ENCODE results near the gene SRP19. TPM values are rescaled to one million over a fixed set of nuclear protein-coding genes. Genes with fewer than 3 reads are reported as not detected.

SRP19 gene
- total and polyA plus RNA-seq, 9 of the 15 experiments (the other 6 are each of a cell fraction or from before 2014, with no cell fraction given), result 52.3 to 357 (median 146) TPM

DNA sequence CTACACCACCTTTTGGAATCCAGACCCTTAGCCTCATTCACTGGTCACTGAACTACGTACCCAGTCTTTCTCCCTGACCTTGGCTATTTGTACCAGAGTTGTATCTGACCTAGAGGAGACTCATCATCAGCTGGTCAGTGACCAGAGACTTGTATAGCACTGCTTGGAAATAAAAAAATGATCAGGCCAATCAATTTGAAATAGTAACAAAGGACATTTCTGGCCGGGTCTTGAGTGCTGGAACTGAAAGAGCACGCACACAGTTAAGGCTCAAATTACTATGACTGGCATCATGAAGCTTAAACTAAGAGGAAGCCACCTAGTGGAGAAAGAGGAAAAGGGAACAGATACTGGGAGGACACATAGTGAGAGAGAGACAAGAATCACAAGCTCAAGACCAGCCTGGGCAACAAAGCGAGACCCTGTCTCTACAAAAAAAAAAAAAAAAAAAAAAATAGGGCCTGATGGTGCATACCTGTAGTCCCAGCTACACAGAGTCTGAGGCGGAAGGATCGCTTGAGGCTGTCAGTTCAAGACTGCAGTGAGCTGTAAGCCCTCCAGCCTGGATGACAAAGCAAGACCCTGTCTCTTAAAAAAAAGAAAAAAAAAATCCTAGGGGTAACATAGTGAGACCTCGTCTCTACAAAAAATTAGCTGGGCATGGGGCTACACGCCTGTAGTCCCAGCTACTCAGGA lies 12.8 kb upstream of the SRP19 start (continued):
- TF ChIP-seq, protein P1, sequence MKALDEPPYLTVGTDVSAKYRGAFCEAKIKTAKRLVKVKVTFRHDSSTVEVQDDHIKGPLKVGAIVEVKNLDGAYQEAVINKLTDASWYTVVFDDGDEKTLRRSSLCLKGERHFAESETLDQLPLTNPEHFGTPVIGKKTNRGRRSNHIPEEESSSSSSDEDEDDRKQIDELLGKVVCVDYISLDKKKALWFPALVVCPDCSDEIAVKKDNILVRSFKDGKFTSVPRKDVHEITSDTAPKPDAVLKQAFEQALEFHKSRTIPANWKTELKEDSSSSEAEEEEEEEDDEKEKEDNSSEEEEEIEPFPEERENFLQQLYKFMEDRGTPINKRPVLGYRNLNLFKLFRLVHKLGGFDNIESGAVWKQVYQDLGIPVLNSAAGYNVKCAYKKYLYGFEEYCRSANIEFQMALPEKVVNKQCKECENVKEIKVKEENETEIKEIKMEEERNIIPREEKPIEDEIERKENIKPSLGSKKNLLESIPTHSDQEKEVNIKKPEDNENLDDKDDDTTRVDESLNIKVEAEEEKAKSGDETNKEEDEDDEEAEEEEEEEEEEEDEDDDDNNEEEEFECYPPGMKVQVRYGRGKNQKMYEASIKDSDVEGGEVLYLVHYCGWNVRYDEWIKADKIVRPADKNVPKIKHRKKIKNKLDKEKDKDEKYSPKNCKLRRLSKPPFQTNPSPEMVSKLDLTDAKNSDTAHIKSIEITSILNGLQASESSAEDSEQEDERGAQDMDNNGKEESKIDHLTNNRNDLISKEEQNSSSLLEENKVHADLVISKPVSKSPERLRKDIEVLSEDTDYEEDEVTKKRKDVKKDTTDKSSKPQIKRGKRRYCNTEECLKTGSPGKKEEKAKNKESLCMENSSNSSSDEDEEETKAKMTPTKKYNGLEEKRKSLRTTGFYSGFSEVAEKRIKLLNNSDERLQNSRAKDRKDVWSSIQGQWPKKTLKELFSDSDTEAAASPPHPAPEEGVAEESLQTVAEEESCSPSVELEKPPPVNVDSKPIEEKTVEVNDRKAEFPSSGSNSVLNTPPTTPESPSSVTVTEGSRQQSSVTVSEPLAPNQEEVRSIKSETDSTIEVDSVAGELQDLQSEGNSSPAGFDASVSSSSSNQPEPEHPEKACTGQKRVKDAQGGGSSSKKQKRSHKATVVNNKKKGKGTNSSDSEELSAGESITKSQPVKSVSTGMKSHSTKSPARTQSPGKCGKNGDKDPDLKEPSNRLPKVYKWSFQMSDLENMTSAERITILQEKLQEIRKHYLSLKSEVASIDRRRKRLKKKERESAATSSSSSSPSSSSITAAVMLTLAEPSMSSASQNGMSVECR (CRISPR knock-in tag; IDR thresholded peaks at IDR 0.05), result no peak
- TF ChIP-seq ARID1B (IDR thresholded peaks at IDR 0.05) (no peak), GABPA (tag; conservative IDR thresholded peaks at IDR 0.05; ENCODE audit: low read depth) (no peak), MBD2 (IDR thresholded peaks at IDR 0.05; ENCODE audit: borderline replicate concordance, low read depth) (no peak), WHSC1 (IDR thresholded peaks at IDR 0.05; ENCODE audit: low read length) (no peak), MAFK (IDR thresholded peaks at IDR 0.05; ENCODE audit: low read length) (no peak), TRIM24 (IDR thresholded peaks at IDR 0.05) (no peak), HNRNPUL1 (IDR thresholded peaks at IDR 0.05; ENCODE audit: low read length) (no peak), ZSCAN32 (CRISPR knock-in tag; IDR thresholded peaks at IDR 0.05) (no peak), ZNF3 (CRISPR knock-in tag; IDR thresholded peaks at IDR 0.05) (no peak), ELF1 (tag; IDR thresholded peaks at IDR 0.05) (peak; percentile 52), SPI1 (IDR thresholded peaks at IDR 0.05; ENCODE audit: borderline replicate concordance, low read depth, low read length) (peak; percentile 64), TBL1XR1 (IDR thresholded peaks at IDR 0.05; ENCODE audit: low read length in 2 of 2) (no peak), ZNF274 (IDR thresholded peaks at IDR 0.05; ENCODE audit: borderline replicate concordance, low read depth, low read length) (no peak), ZNF444 (CRISPR knock-in tag; IDR thresholded peaks at IDR 0.05) (no peak), U2AF2 (optimal IDR thresholded peaks at IDR 0.05; ENCODE audit: low read depth, low read length) (no peak), SRSF3 (IDR thresholded peaks at IDR 0.05; ENCODE audit: insufficient read depth, low read length) (no peak)
- TF ChIP-seq, protein P2, sequence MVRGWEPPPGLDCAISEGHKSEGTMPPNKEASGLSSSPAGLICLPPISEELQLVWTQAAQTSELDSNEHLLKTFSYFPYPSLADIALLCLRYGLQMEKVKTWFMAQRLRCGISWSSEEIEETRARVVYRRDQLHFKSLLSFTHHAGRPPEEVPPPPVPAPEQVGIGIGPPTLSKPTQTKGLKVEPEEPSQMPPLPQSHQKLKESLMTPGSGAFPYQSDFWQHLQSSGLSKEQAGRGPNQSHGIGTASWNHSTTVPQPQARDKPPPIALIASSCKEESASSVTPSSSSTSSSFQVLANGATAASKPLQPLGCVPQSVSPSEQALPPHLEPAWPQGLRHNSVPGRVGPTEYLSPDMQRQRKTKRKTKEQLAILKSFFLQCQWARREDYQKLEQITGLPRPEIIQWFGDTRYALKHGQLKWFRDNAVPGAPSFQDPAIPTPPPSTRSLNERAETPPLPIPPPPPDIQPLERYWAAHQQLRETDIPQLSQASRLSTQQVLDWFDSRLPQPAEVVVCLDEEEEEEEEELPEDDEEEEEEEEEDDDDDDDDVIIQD (CRISPR knock-in tag; IDR thresholded peaks at IDR 0.05), result no peak
- TF ChIP-seq, protein P3, sequence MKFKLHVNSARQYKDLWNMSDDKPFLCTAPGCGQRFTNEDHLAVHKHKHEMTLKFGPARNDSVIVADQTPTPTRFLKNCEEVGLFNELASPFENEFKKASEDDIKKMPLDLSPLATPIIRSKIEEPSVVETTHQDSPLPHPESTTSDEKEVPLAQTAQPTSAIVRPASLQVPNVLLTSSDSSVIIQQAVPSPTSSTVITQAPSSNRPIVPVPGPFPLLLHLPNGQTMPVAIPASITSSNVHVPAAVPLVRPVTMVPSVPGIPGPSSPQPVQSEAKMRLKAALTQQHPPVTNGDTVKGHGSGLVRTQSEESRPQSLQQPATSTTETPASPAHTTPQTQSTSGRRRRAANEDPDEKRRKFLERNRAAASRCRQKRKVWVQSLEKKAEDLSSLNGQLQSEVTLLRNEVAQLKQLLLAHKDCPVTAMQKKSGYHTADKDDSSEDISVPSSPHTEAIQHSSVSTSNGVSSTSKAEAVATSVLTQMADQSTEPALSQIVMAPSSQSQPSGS (CRISPR knock-in tag; IDR thresholded peaks at IDR 0.05), result no peak
- TF ChIP-seq, protein P4, sequence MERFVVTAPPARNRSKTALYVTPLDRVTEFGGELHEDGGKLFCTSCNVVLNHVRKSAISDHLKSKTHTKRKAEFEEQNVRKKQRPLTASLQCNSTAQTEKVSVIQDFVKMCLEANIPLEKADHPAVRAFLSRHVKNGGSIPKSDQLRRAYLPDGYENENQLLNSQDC (CRISPR knock-in tag; IDR thresholded peaks at IDR 0.05), result no peak
- TF ChIP-seq, protein P5, sequence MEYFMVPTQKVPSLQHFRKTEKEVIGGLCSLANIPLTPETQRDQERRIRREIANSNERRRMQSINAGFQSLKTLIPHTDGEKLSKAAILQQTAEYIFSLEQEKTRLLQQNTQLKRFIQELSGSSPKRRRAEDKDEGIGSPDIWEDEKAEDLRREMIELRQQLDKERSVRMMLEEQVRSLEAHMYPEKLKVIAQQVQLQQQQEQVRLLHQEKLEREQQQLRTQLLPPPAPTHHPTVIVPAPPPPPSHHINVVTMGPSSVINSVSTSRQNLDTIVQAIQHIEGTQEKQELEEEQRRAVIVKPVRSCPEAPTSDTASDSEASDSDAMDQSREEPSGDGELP (CRISPR knock-in tag; IDR thresholded peaks at IDR 0.05; ENCODE audit: borderline replicate concordance), result no peak
